Lower leg skin (tissue), 4 donors: ENCODE measurements around the gene ATP5MK. TPM values are rescaled to one million over a fixed set of nuclear protein-coding genes. Genes with fewer than 3 reads are reported as not detected.
A peak's percentile ranks its signal among the peaks of the same experiment; 100 is the strongest.

Experiments used
- DNase-seq, 2 donors: peaks; one replicate each; pipeline ENCODE4 v3.0.0-alpha.2; 2019; ENCODE audit warnings: low spot score in 2 of 2
- H3K4me3 ChIP-seq: fragments of 200-600 bp; sonication (generic); 2 replicates; pipeline ENCODE4 v1.5.1; 2017; ENCODE audit warnings: mild to moderate bottlenecking, low read depth; ENCODE audit not compliant: poor library complexity, severe bottlenecking
- POLR2A ChIP-seq, 2 donors: fragments of 450-650 bp; IDR thresholded peaks; one replicate each; pipeline ENCODE4 v1.6.1; 2016 to 2017; ENCODE audit warnings: antibody characterized with exemption in 2 of 2, mild to moderate bottlenecking in 1 of 2, moderate library complexity in 1 of 2
- WGBS, 2 donors: methylation state at CpG; one replicate each; pipeline ENCODE4 v1.1.5; 2018; 5-methylcytosine and 5-hydroxymethylcytosine counted together
- intact Hi-C: fragments of 100-400 bp; cut with DNase I; formaldehyde crosslinking; loops from one replicate; pipeline ENCODE4 v1.15.0; 2023; ENCODE audit warnings: low total_unique reads
- total RNA-seq, 4 donors: library from RNA; depleted of rRNA; stranded (reverse); fragments of >200 nt; gene quantifications; one replicate each; pipeline ENCODE4 v1.1.0, GENCODE V29; 2016
- TF ChIP-seq, protein P1 (sequence below), 3 donors: fragments of 450-650 bp; IDR thresholded peaks; one replicate each; pipeline ENCODE4 v1.5.1; 2016; ENCODE audit warnings: antibody characterized with exemption in 3 of 3, mild to moderate bottlenecking in 3 of 3, moderate library complexity in 2 of 3

The ATP5MK gene
- total RNA-seq, 4 donors from 2014 or later, result 56.0 to 222 (median 152) TPM

DNA sequence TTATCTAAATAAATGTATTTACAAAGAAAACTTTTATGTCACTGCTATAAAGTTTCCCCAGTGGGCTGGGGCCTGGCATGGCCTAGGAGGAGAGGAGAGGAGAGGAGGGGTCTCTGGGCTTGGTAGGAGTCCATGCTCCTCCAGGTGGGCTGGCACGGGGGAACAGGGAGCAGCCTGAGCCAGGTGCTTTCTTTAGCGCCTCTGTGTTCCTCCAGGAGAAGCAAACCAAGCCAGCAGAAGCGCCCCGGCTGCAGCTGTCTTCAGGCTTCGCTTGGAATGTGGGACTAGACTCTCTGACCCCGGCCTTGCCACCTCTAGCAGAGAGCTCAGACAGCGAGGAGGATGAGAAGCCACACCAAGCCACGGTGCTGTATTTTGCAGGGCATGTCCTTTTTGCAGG lies 45.3 kb upstream of the ATP5MK start:
- H3K4me3 ChIP-seq, result no peak overlapping the region
- 80 to 89% methylated on average over 8 of the region's 8 CpGs for WGBS, 2 donors
- intact Hi-C loops, result no loop called here
- no peak for DNase-seq
- TF ChIP-seq POLR2A (IDR thresholded peaks at IDR 0.05), result no peak
- TF ChIP-seq, protein P1, sequence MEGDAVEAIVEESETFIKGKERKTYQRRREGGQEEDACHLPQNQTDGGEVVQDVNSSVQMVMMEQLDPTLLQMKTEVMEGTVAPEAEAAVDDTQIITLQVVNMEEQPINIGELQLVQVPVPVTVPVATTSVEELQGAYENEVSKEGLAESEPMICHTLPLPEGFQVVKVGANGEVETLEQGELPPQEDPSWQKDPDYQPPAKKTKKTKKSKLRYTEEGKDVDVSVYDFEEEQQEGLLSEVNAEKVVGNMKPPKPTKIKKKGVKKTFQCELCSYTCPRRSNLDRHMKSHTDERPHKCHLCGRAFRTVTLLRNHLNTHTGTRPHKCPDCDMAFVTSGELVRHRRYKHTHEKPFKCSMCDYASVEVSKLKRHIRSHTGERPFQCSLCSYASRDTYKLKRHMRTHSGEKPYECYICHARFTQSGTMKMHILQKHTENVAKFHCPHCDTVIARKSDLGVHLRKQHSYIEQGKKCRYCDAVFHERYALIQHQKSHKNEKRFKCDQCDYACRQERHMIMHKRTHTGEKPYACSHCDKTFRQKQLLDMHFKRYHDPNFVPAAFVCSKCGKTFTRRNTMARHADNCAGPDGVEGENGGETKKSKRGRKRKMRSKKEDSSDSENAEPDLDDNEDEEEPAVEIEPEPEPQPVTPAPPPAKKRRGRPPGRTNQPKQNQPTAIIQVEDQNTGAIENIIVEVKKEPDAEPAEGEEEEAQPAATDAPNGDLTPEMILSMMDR (IDR thresholded peaks at IDR 0.05), result no peak

- 91 to 92% methylated on average over 8 of the region's 8 CpGs for WGBS, 2 donors
- no peak for DNase-seq
- H3K4me3 ChIP-seq, result no peak overlapping the region
- TF ChIP-seq, protein P1 (IDR thresholded peaks at IDR 0.05), result no peak
- TF ChIP-seq POLR2A (IDR thresholded peaks at IDR 0.05), result no peak
- intact Hi-C loops, result no loop called here
Observed at GRCh38 chr10:103441206-103441605, 44.9 kb upstream of the ATP5MK start.

- 93% methylated on average over 14 of the region's 14 CpGs for WGBS, 2 donors
- H3K4me3 ChIP-seq, result no peak overlapping the region
- DNase-seq, result no peak
- no peak for TF ChIP-seq POLR2A (IDR thresholded peaks at IDR 0.05)
- TF ChIP-seq, protein P1 (IDR thresholded peaks at IDR 0.05), result no peak
- intact Hi-C loops, result no loop called here
Observed at GRCh38 chr10:103440416-103440815, 44.1 kb upstream of the ATP5MK start.

DNA sequence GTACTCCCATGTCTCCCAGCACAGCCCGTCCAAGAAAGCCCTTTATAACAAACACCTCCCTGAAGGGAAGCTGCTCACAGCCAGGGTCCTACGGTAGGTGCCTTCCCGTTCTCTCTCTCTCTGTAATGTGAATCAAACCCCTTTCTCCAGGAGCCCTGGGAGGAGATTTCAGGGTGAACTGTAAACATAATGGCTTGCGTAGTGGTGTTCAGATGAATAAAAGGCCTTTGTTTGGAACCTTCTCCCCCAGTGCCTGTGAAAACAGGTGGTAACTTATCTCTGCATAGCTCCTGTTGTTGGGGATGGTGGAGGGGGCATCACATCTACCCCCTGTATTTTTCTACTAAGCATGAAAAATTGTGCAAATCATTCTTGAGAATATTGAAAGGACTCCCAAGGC lies 43.5 kb upstream of the ATP5MK start:
- intact Hi-C loops, result no loop called here
- DNase-seq, result no peak
- WGBS, 2 donors, result 83 to 92% methylated on average over 4 of the region's 4 CpGs
- no peak overlapping the region for H3K4me3 ChIP-seq
- TF ChIP-seq, protein P1 (IDR thresholded peaks at IDR 0.05), result no peak
- no peak for TF ChIP-seq POLR2A (IDR thresholded peaks at IDR 0.05)

GRCh38 chr10:103433858-103434257 lies 37.6 kb upstream of the ATP5MK start:
- H3K4me3 ChIP-seq, result no peak overlapping the region
- DNase-seq, result peak in 1 of 2 donors; percentile 49
- TF ChIP-seq, protein P1 (IDR thresholded peaks at IDR 0.05), result no peak
- no peak for TF ChIP-seq POLR2A (IDR thresholded peaks at IDR 0.05)
- 70 to 80% methylated on average over 2 of the region's 2 CpGs for WGBS, 2 donors
- intact Hi-C loops, result no loop called here

- no peak for DNase-seq
- TF ChIP-seq, protein P1 (IDR thresholded peaks at IDR 0.05), result no peak
- TF ChIP-seq POLR2A (IDR thresholded peaks at IDR 0.05), result no peak
- H3K4me3 ChIP-seq, result no peak overlapping the region
- 76 to 81% methylated on average over 8 of the region's 8 CpGs for WGBS, 2 donors
- intact Hi-C loops, result no loop called here
Observed at GRCh38 chr10:103431902-103432301, 35.6 kb upstream of the ATP5MK start.
